Measurements from ENCODE around the gene TMEM50A. TPM values are rescaled to one million over a fixed set of nuclear protein-coding genes. Genes with fewer than 3 reads are reported as not detected.

The TMEM50A gene
- total and polyA plus RNA-seq, 9 of the 15 experiments (the other 6 are each of a cell fraction or from before 2014, with no cell fraction given) = 43.7 to 195 (median 137) TPM

- peak; percentile 94 for TF ChIP-seq PRDM10 (IDR thresholded peaks at IDR 0.05; ENCODE audit: partially characterized antibody)
- no peak for TF ChIP-seq BRD9 (IDR thresholded peaks at IDR 0.05; ENCODE audit: low read depth, partially characterized antibody)
- peak; percentile 68; the same call in 1 of the 2 replicates for TF ChIP-seq ZNF165 (CRISPR knock-in tag; IDR thresholded peaks at IDR 0.05; ENCODE audit: borderline replicate concordance)
- TF ChIP-seq, protein P1, sequence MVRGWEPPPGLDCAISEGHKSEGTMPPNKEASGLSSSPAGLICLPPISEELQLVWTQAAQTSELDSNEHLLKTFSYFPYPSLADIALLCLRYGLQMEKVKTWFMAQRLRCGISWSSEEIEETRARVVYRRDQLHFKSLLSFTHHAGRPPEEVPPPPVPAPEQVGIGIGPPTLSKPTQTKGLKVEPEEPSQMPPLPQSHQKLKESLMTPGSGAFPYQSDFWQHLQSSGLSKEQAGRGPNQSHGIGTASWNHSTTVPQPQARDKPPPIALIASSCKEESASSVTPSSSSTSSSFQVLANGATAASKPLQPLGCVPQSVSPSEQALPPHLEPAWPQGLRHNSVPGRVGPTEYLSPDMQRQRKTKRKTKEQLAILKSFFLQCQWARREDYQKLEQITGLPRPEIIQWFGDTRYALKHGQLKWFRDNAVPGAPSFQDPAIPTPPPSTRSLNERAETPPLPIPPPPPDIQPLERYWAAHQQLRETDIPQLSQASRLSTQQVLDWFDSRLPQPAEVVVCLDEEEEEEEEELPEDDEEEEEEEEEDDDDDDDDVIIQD (CRISPR knock-in tag; IDR thresholded peaks at IDR 0.05) = 0 out of 2 replicates have a peak, but pooled peaks have one; percentile 39
- TF ChIP-seq MYC (IDR thresholded peaks at IDR 0.05; ENCODE audit: low read depth, low read length) = peak; percentile 45
- TF ChIP-seq MYC (CRISPR knock-in tag; IDR thresholded peaks at IDR 0.05; ENCODE audit: borderline replicate concordance, low read depth) = peak; percentile 58; the same call in 1 of the 2 replicates
- TF ChIP-seq, protein P2, sequence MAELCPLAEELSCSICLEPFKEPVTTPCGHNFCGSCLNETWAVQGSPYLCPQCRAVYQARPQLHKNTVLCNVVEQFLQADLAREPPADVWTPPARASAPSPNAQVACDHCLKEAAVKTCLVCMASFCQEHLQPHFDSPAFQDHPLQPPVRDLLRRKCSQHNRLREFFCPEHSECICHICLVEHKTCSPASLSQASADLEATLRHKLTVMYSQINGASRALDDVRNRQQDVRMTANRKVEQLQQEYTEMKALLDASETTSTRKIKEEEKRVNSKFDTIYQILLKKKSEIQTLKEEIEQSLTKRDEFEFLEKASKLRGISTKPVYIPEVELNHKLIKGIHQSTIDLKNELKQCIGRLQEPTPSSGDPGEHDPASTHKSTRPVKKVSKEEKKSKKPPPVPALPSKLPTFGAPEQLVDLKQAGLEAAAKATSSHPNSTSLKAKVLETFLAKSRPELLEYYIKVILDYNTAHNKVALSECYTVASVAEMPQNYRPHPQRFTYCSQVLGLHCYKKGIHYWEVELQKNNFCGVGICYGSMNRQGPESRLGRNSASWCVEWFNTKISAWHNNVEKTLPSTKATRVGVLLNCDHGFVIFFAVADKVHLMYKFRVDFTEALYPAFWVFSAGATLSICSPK (IDR thresholded peaks at IDR 0.05; ENCODE audit: borderline replicate concordance) = no peak
- peak; percentile 94 for TF ChIP-seq POLR2A (conservative IDR thresholded peaks at IDR 0.05)
- TF ChIP-seq SMAD2 (IDR thresholded peaks at IDR 0.05; ENCODE audit: low read depth, low read length) = no peak
- TF ChIP-seq POLR2AphosphoS5 (IDR thresholded peaks at IDR 0.05; ENCODE audit: control insufficient read depth, insufficient read depth, low read depth, low read length) = peak; percentile 75; the same call in 1 of the 2 replicates
- TF ChIP-seq SOX6 (IDR thresholded peaks at IDR 0.05) = 0 out of 2 replicates have a peak, but pooled peaks have one; percentile 10
- TF ChIP-seq, protein P3, sequence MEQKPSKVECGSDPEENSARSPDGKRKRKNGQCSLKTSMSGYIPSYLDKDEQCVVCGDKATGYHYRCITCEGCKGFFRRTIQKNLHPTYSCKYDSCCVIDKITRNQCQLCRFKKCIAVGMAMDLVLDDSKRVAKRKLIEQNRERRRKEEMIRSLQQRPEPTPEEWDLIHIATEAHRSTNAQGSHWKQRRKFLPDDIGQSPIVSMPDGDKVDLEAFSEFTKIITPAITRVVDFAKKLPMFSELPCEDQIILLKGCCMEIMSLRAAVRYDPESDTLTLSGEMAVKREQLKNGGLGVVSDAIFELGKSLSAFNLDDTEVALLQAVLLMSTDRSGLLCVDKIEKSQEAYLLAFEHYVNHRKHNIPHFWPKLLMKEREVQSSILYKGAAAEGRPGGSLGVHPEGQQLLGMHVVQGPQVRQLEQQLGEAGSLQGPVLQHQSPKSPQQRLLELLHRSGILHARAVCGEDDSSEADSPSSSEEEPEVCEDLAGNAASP (IDR thresholded peaks at IDR 0.05) = no peak
- TF ChIP-seq, protein P4, sequence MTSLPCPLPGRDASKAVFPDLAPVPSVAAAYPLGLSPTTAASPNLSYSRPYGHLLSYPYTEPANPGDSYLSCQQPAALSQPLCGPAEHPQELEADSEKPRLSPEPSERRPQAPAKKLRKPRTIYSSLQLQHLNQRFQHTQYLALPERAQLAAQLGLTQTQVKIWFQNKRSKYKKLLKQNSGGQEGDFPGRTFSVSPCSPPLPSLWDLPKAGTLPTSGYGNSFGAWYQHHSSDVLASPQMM (CRISPR knock-in tag; IDR thresholded peaks at IDR 0.05) = no peak
- TF ChIP-seq, protein P5, sequence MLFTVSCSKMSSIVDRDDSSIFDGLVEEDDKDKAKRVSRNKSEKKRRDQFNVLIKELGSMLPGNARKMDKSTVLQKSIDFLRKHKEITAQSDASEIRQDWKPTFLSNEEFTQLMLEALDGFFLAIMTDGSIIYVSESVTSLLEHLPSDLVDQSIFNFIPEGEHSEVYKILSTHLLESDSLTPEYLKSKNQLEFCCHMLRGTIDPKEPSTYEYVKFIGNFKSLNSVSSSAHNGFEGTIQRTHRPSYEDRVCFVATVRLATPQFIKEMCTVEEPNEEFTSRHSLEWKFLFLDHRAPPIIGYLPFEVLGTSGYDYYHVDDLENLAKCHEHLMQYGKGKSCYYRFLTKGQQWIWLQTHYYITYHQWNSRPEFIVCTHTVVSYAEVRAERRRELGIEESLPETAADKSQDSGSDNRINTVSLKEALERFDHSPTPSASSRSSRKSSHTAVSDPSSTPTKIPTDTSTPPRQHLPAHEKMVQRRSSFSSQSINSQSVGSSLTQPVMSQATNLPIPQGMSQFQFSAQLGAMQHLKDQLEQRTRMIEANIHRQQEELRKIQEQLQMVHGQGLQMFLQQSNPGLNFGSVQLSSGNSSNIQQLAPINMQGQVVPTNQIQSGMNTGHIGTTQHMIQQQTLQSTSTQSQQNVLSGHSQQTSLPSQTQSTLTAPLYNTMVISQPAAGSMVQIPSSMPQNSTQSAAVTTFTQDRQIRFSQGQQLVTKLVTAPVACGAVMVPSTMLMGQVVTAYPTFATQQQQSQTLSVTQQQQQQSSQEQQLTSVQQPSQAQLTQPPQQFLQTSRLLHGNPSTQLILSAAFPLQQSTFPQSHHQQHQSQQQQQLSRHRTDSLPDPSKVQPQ (CRISPR knock-in tag; IDR thresholded peaks at IDR 0.05; ENCODE audit: borderline replicate concordance) = no peak
- no peak for TF ChIP-seq KDM2B (CRISPR knock-in tag; IDR thresholded peaks at IDR 0.05)
Observed at GRCh38 chr1:25338188-25338981, at the start of gene TMEM50A (continued).
